Activated CD4-positive, alpha-beta T cell treated with anti-CD3 and anti-CD28 coated beads for 36 hours (primary cell): ENCODE measurements around the gene GJC1. TPM values are rescaled to one million over a fixed set of nuclear protein-coding genes. Genes with fewer than 3 reads are reported as not detected.
"Not testable (repeated sequence)": the region's sequence is repeated elsewhere in the genome, so short reads cannot be mapped to it uniquely, and the experiment has no call there.

ENCODE experiments used
- ATAC-seq: fragments of 200-7000 bp; cut with Tn5 transposase; one replicate; pipeline ENCODE4 v1.10.0; 2021; ENCODE audit warnings: mild to moderate bottlenecking, moderate library complexity
- CTCF ChIA-PET: fragments of 350-600 bp; sonication (Branson Sonifier 250); formaldehyde crosslinking; loops from one replicate; lab custom pipeline; 2021; ENCODE audit warnings: antibody characterized with exemption; lab: Charles Lee
- POLR2A ChIA-PET: fragments of 350-600 bp; sonication (Branson Sonifier 250); formaldehyde crosslinking; loops from one replicate; lab custom pipeline; 2021; ENCODE audit warnings: antibody characterized with exemption, inconsistent platforms; lab: Charles Lee
- DNase-seq: peaks from one replicate; pipeline ENCODE4 v3.0.0-alpha.2; 2020
- H3K27ac Mint-ChIP-seq: one replicate; pipeline ENCODE4 v1.8.0; 2021; ENCODE audit warnings: mixed read lengths
- H3K27me3 Mint-ChIP-seq: one replicate; pipeline ENCODE4 v1.8.0; 2021; ENCODE audit warnings: mixed read lengths
- H3K36me3 Mint-ChIP-seq: one replicate; pipeline ENCODE4 v1.8.0; 2021; ENCODE audit warnings: low read depth, mixed read lengths
- H3K4me1 Mint-ChIP-seq: one replicate; pipeline ENCODE4 v1.8.0; 2021; ENCODE audit warnings: mixed read lengths
- H3K4me3 Mint-ChIP-seq: one replicate; pipeline ENCODE4 v1.8.0; 2021; ENCODE audit warnings: mild to moderate bottlenecking, moderate library complexity, mixed read lengths
- H3K9me3 Mint-ChIP-seq: one replicate; pipeline ENCODE4 v1.8.0; 2021; ENCODE audit warnings: low read depth, mixed read lengths
- intact Hi-C, 2 experiments: fragments of 100-400 bp; cut with DNase I in 1 of 2; cut with micrococcal nuclease in 1 of 2; formaldehyde crosslinking; loops; one replicate each; pipeline versions ENCODE4 v1.14.2 to v1.15.1; 2022 to 2024; cut with DNase I, micrococcal nuclease
- total RNA-seq, 2 experiments: library from RNA; stranded (reverse); gene quantifications; one replicate each; pipeline ENCODE4 v1.2.3, GENCODE V29; 2021

GJC1 gene
- total RNA-seq, 2 experiments from 2014 or later = 3.3 to 3.7 TPM

DNA sequence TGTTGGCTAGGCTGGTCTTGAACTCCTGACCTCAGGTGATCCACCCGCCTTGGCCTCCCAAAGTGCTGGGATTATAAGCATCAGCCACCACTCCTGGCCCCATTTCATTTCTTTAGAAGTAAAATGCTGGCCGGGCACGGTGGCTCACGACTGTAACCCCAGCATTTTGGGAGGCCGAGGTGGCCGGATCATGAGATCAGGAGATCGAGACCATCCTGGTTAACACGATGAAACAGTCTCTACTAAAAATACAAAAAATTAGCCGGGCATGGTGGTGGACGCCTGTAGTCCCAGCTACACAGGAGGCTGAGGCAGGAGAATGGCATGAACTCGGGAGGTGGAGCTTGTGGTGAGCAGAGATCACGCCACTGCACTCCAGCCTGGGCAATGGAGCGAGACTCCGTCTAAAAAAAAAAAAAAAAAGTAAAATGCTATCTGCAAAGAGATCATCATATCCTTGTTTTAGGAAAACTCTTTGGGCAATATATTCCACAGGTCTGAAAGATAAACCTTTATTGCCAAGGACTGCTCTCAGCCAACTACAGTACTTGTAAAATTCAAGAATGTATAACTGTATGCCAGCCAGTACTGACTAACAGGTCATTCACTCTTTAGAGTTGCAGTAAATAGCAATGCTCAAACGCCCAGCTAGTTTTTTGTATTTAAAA, 3.8 kb downstream of the GJC1 start:
- DNase-seq (no peak), ATAC-seq (no peak)
- Mint-ChIP-seq H3K36me3 (no peaks in the 10 kb centered on the region), H3K4me1 (peaks cover 13% of the 10 kb centered on the region), H3K4me3 (no peak overlapping the region), H3K27me3 (peaks cover 31% of the 10 kb centered on the region), H3K9me3 (no peaks in the 10 kb centered on the region), H3K27ac (no peak overlapping the region)
- intact Hi-C loops = loop anchor here (5.0 kb wide), 2 partner anchors 49 to 141 kb away; partner anchors contain the start of gene C1QL1 (in 1 of the 2)
- CTCF ChIA-PET = interaction anchor here (0.7 to 2.0 kb wide), 6 partner anchors 10 to 91 kb away, joined by 3 to 7 read pairs (median 4); no protein-coding TSS in a partner anchor
- POLR2A ChIA-PET = no interaction called here

GRCh38 chr17:44825236-44825635, 4.9 kb downstream of the GJC1 start:
- POLR2A ChIA-PET = interaction anchor here (0.6 kb wide), 1 partner anchor 14 kb away, joined by 4 read pairs; no protein-coding TSS in a partner anchor
- not testable (repeated sequence) for DNase-seq, H3K27ac Mint-ChIP-seq, H3K4me3 Mint-ChIP-seq, ATAC-seq, H3K9me3 Mint-ChIP-seq, H3K36me3 Mint-ChIP-seq
- CTCF ChIA-PET = interaction anchor here (0.6 to 2.0 kb wide), 6 partner anchors 43 to 395 kb away, joined by 3 to 7 read pairs (median 3); no protein-coding TSS in a partner anchor
- Mint-ChIP-seq H3K27me3 (peaks cover 28% of the 10 kb centered on the region), H3K4me1 (peaks cover 11% of the 10 kb centered on the region)
- intact Hi-C loops = loop anchor here (5.0 kb wide), 2 partner anchors 48 to 142 kb away; partner anchors contain the start of gene C1QL1 (in 1 of the 2)

GRCh38 chr17:44820631-44821212, 9.4 kb downstream of the GJC1 start:
- ATAC-seq (no peak), DNase-seq (no peak)
- Mint-ChIP-seq H3K36me3 (no peaks in the 10 kb centered on the region), H3K27me3 (peaks cover 7% of the 10 kb centered on the region), H3K27ac (no peak overlapping the region), H3K4me1 (no peaks in the 10 kb centered on the region), H3K9me3 (no peaks in the 10 kb centered on the region), H3K4me3 (no peak overlapping the region)
- CTCF ChIA-PET = interaction anchor here (0.6 to 0.8 kb wide), 2 partner anchors 297 to 663 kb away, joined by 3 read pairs; no protein-coding TSS in a partner anchor
- POLR2A ChIA-PET = no interaction called here
- intact Hi-C loops = no loop called here

DNA sequence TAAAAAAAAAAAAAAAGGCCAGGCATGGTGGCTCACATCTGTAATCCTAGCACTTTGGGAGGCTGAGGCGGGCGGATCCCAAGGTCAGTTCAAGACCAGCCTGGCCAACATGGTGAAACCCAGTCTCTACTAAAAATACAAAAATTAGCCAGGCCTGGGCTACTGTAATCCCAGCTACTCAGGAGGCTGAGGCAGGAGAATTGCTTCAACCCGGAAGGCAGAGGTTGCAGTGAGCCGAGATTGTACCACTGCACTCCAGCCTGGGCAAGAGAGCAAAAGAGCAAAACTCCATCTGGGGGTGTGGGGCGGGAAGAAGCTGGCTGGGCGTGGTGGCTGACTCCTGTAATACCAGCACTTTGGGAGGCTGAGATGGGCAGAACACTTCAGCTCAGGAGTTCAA, 11.6 kb downstream of the GJC1 start:
- H3K4me1 Mint-ChIP-seq, ATAC-seq, DNase-seq, POLR2A ChIA-PET, H3K9me3 Mint-ChIP-seq, H3K27me3 Mint-ChIP-seq, H3K4me3 Mint-ChIP-seq, intact Hi-C loops, H3K27ac Mint-ChIP-seq, H3K36me3 Mint-ChIP-seq: not testable (repeated sequence)
- CTCF ChIA-PET = interaction anchor here (0.6 to 1.2 kb wide), 2 partner anchors 39 to 286 kb away, joined by 3 read pairs; no protein-coding TSS in a partner anchor

DNA sequence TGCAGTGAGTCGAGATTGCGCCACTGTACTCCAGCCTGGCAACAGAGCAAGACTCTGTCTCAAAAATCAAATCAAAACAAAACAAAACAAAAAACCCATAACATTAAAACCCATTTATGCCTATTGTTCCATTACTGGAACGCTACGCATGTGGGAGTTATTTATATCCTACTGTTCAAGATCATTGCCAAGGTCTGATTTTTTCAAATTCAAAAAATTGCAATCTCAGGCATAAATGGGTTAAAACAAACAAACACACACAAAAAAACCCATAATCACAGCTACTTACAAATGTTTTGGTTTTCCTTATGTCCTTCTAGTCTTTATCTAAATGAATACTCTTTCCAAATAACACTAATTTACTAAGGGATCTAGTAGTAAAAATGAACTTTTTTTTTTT, 17.8 kb downstream of the GJC1 start:
- Mint-ChIP-seq H3K9me3 (no peaks in the 10 kb centered on the region), H3K4me3 (no peak overlapping the region), H3K27me3 (no peaks in the 10 kb centered on the region), H3K36me3 (no peaks in the 10 kb centered on the region), H3K4me1 (no peaks in the 10 kb centered on the region), H3K27ac (no peak overlapping the region)
- intact Hi-C loops = no loop called here
- ATAC-seq (no peak), DNase-seq (no peak)
- ChIA-PET POLR2A (interaction anchor here (0.6 kb wide), 1 partner anchor 292 kb away, joined by 6 read pairs; no protein-coding TSS in a partner anchor), CTCF (interaction anchor here (0.7 to 2.4 kb wide), 3 partner anchors 34 to 289 kb away, joined by 3 to 10 read pairs (median 3); no protein-coding TSS in a partner anchor)

GRCh38 chr17:44808656-44809388, 21.3 kb downstream of the GJC1 start:
- H3K4me3 Mint-ChIP-seq, H3K36me3 Mint-ChIP-seq, H3K27ac Mint-ChIP-seq, H3K4me1 Mint-ChIP-seq, H3K27me3 Mint-ChIP-seq, ATAC-seq, DNase-seq, CTCF ChIA-PET, H3K9me3 Mint-ChIP-seq, intact Hi-C loops: not testable (repeated sequence)
- POLR2A ChIA-PET = interaction anchor here (0.6 kb wide), 1 partner anchor 32 kb away, joined by 4 read pairs; no protein-coding TSS in a partner anchor

DNA sequence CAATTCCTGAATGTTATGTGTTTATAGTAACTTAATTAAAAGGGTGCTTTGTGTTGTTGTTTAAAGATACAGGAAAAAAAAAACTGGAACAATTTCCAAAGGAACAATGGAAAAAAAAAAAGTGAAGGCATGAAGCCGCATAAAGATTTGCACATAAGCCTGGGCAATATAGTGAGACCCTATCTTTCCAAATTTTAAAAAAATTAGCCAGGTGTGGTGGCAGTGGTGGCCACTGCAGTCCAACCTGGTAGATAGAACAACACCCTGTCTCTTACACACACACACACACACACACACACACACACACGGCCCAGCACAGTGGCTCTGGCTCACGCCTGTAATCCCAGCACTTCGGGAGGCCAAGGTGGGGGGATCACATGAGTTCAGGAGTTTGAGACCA, 21.9 kb downstream of the GJC1 start:
- Mint-ChIP-seq H3K27ac (no peak overlapping the region), H3K4me1 (no peaks in the 10 kb centered on the region), H3K36me3 (peaks cover 3% of the 10 kb centered on the region), H3K4me3 (no peak overlapping the region), H3K27me3 (no peaks in the 10 kb centered on the region), H3K9me3 (no peaks in the 10 kb centered on the region)
- ChIA-PET POLR2A (no interaction called here), CTCF (no interaction called here)
- DNase-seq (no peak), ATAC-seq (no peak)
- intact Hi-C loops = no loop called here

DNA sequence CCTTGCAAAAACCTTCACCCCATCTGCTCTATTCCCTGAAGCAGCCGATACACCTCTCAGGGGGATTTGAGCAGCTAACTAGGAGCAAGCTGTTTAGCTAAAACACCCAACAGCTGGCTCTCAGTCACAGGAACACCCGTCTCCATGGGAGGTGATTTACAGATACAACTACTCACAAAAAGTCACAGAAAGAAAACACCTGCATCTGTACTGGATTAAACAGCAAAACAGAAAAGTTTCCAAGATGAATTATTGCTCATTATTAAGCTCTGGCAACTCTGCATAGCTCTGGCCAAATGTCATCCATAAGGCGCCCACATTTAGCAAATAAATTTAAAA, 22.3 kb downstream of the GJC1 start:
- H3K4me3 Mint-ChIP-seq = no peak overlapping the region
- no peaks in the 10 kb centered on the region for H3K4me1 Mint-ChIP-seq
- ATAC-seq = no peak
- H3K27ac Mint-ChIP-seq = no peak overlapping the region
- peaks cover 3% of the 10 kb centered on the region for H3K36me3 Mint-ChIP-seq
- no peaks in the 10 kb centered on the region for H3K9me3 Mint-ChIP-seq
- intact Hi-C loops = no loop called here
- CTCF ChIA-PET = interaction anchor here (1.0 kb wide), 1 partner anchor 32 kb away, joined by 3 read pairs; no protein-coding TSS in a partner anchor
- no peaks in the 10 kb centered on the region for H3K27me3 Mint-ChIP-seq
- POLR2A ChIA-PET = no interaction called here
- no peak for DNase-seq

DNA sequence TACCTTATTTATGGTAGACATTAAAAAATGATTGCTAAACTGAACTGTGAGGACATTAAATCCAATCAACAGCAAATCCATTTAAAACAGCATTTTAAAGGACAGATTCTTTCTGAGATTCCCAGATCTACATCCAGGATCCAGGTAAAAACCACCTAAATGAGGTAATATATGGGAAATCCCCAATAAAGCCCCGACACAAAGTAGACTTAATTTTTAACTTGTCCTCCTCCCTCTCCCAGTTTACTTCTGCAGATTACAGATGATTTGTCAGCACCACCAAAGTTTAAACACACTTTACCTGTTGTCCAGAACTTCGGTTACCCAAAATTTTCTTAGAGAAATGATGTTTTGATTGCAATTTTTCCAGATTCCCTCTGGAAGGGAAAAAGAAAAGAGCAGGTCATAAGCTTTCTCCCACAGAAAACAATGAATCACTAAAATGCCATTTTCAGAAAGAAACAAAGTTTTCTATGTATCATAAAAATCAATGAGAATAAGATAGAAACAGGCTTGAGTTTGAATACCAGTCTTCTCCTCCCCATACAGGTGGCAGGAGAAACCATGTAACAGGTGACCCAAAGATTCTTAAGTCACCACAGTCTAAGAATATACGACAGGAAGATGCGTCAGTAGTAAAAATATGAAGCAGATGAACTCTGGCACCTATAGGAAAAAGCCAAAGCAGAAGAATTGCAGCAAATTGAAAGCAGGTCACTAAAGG, 22.8 kb downstream of the GJC1 start:
- ChIA-PET POLR2A (no interaction called here), CTCF (interaction anchor here (0.8 to 1.0 kb wide), 2 partner anchors 10 to 31 kb away, joined by 3 read pairs; no protein-coding TSS in a partner anchor)
- Mint-ChIP-seq H3K36me3 (peaks cover 3% of the 10 kb centered on the region), H3K4me1 (no peaks in the 10 kb centered on the region), H3K27me3 (no peaks in the 10 kb centered on the region), H3K9me3 (no peaks in the 10 kb centered on the region), H3K4me3 (no peak overlapping the region), H3K27ac (no peak overlapping the region)
- intact Hi-C loops = no loop called here
- no peak for ATAC-seq
- no peak for DNase-seq

- DNase-seq (no peak), ATAC-seq (no peak)
- H3K27me3 Mint-ChIP-seq = no peaks in the 10 kb centered on the region
- POLR2A ChIA-PET = no interaction called here
- H3K36me3 Mint-ChIP-seq = peaks cover 3% of the 10 kb centered on the region
- H3K9me3 Mint-ChIP-seq = no peaks in the 10 kb centered on the region
- H3K27ac Mint-ChIP-seq = no peak overlapping the region
- no peak overlapping the region for H3K4me3 Mint-ChIP-seq
- H3K4me1 Mint-ChIP-seq = no peaks in the 10 kb centered on the region
- intact Hi-C loops = no loop called here
- CTCF ChIA-PET = no interaction called here
Observed at GRCh38 chr17:44804302-44805089, 25.6 kb downstream of the GJC1 start.
